CD8-positive, alpha-beta memory T cell (primary cell): ENCODE measurements around the gene LRRC71. TPM values are rescaled to one million over a fixed set of nuclear protein-coding genes. Genes with fewer than 3 reads are reported as not detected.

ENCODE experiments used
- CTCF ChIA-PET: fragments of 350-600 bp; sonication (Branson Sonifier 250); formaldehyde crosslinking; loops from one replicate; lab custom pipeline; 2021; ENCODE audit warnings: antibody characterized with exemption; lab: Charles Lee
- POLR2A ChIA-PET: fragments of 350-600 bp; sonication (Branson Sonifier 250); formaldehyde crosslinking; loops from one replicate; lab custom pipeline; 2021; ENCODE audit warnings: antibody characterized with exemption; lab: Charles Lee
- DNase-seq, 5 donors: peaks; one replicate each; pipeline versions ENCODE4 v3.0.0 to v3.0.0-alpha.2; 2020 to 2022; ENCODE audit warnings: mixed read lengths in 1 of 5
- H3K27ac ChIP-seq: one replicate; pipeline ENCODE4 v1.7.0; 2013; ENCODE audit warnings: low read depth, mild to moderate bottlenecking, low read length, moderate library complexity
- H3K27me3 ChIP-seq: 2 replicates; pipeline ENCODE4 v1.7.0; 2013; ENCODE audit warnings: low read length, mild to moderate bottlenecking; ENCODE audit not compliant: insufficient read depth, poor library complexity, severe bottlenecking
- H3K36me3 ChIP-seq: 2 replicates; pipeline ENCODE4 v1.7.0; 2013; ENCODE audit warnings: mild to moderate bottlenecking, low read length, moderate library complexity; ENCODE audit not compliant: insufficient read depth
- H3K4me1 ChIP-seq: 2 replicates; pipeline ENCODE4 v1.7.0; 2013; ENCODE audit warnings: mild to moderate bottlenecking, low read length, moderate library complexity; ENCODE audit not compliant: insufficient read depth
- H3K4me3 ChIP-seq: 2 replicates; pipeline ENCODE4 v1.7.0; 2013; ENCODE audit warnings: mild to moderate bottlenecking, low read length
- H3K9me3 ChIP-seq: 2 replicates; pipeline ENCODE4 v1.7.0; 2013; ENCODE audit warnings: mild to moderate bottlenecking, low read length
- H3K27ac Mint-ChIP-seq, 8 donors: one replicate each; pipeline ENCODE4 v1.8.0; 2020 to 2021; ENCODE audit warnings: mixed read lengths in 8 of 8, mild to moderate bottlenecking in 6 of 8, inconsistent platforms in 3 of 8, moderate library complexity in 3 of 8
- H3K27me3 Mint-ChIP-seq, 2 donors: one replicate each; pipeline ENCODE4 v1.8.0; 2020 to 2021; ENCODE audit warnings: mixed read lengths in 2 of 2, mild to moderate bottlenecking in 1 of 2, moderate library complexity in 1 of 2
- H3K36me3 Mint-ChIP-seq, 3 donors: one replicate each; pipeline ENCODE4 v1.8.0; 2020 to 2021; ENCODE audit warnings: mixed read lengths in 3 of 3, inconsistent platforms in 1 of 3, mild to moderate bottlenecking in 1 of 3
- H3K4me1 Mint-ChIP-seq, 3 donors: one replicate each; pipeline ENCODE4 v1.8.0; 2020 to 2021; ENCODE audit warnings: mixed read lengths in 3 of 3, inconsistent platforms in 1 of 3, mild to moderate bottlenecking in 1 of 3
- H3K4me3 Mint-ChIP-seq, 7 donors: one replicate each; pipeline ENCODE4 v1.8.0; 2020 to 2021; ENCODE audit warnings: mixed read lengths in 7 of 7, mild to moderate bottlenecking in 6 of 7, moderate library complexity in 4 of 7, inconsistent platforms in 2 of 7
- H3K9me3 Mint-ChIP-seq, 5 donors: one replicate each; pipeline ENCODE4 v1.8.0; 2020 to 2022; ENCODE audit warnings: mixed read lengths in 5 of 5, mild to moderate bottlenecking in 3 of 5, moderate library complexity in 2 of 5, inconsistent platforms in 1 of 5
- polyA plus RNA-seq: library from polyadenylated mRNA; unstranded; fragments of 300-500 nt; fragmentation: Illumina TruSeq; gene quantifications from one replicate; pipeline ENCODE4 v1.2.3, GENCODE V29; 2021
- total RNA-seq, 2 experiments: library from RNA; stranded (reverse); gene quantifications; one replicate each; pipeline ENCODE4 v1.2.3, GENCODE V29; 2021

The LRRC71 gene
- total and polyA plus RNA-seq, 3 experiments from 2014 or later, result not detected

DNA sequence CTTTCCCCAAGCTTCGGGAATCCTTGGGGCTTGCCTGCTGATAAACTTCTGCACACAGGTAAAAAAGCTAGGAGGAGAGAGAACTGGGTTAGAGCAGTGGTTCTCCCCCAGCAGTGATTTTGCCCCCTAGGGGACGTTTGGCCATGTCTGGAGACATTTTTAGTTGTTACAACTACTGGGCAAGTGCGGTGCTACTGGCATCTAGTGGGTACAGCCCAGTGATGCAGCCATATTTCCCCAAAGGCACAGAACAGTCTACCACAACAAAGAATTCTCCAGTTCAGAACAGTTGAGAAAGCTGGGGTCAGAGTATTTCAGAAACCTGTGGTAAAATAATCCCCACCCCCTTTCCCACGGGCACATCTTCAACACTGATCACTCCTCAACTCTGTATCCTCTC, 41.3 kb downstream of the LRRC71 start:
- Mint-ChIP-seq H3K36me3 (peaks cover 2 to 21% (median 15%) of the 10 kb centered on the region in 3 donors), H3K27me3 (peaks cover 2 to 7% of the 10 kb centered on the region in 2 donors), H3K27ac (no peak overlapping the region), H3K4me3 (peak overlapping the region in 1 of 7 donors; percentile 71), H3K4me1 (peaks cover 24 to 31% (median 27%) of the 10 kb centered on the region in 3 donors), H3K9me3 (peaks cover 0 to 1% (median 0%) of the 10 kb centered on the region in 5 donors)
- no peak overlapping the region for H3K27ac ChIP-seq
- H3K4me3 ChIP-seq, result peak overlapping the region; percentile 40
- POLR2A ChIA-PET, result no interaction called here
- H3K27me3 ChIP-seq, result no peaks in the 10 kb centered on the region
- CTCF ChIA-PET, result interaction anchor here (1.2 kb wide), 1 partner anchor 8 kb away, joined by 4 read pairs; no protein-coding TSS in a partner anchor
- DNase-seq, result peak in 1 of 5 donors; percentile 44
- H3K4me1 ChIP-seq, result peaks cover 37% of the 10 kb centered on the region
- H3K36me3 ChIP-seq, result no peaks in the 10 kb centered on the region
- no peaks in the 10 kb centered on the region for H3K9me3 ChIP-seq

DNA sequence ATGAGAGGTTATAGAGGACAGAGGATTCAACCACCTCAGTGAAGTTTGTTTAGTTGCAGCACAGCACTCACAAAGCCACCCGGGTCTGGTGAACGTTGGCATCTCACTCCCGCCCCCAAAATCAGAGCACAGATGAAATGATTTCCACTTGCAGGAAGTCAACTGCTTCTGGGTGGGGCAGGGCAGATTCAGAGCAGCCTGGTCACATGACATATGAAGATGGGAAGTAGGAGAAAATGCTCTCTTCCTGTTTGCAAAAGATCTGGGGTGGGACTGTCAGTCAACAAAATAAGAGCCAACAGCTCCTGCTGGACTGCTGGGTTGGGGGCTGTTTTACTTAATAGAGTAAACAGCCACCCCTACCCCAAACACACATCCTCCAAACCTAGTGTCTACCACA, 43.2 kb downstream of the LRRC71 start:
- peaks cover 24 to 31% (median 27%) of the 10 kb centered on the region in 3 donors for H3K4me1 Mint-ChIP-seq
- H3K27me3 ChIP-seq, result no peaks in the 10 kb centered on the region
- no peaks in the 10 kb centered on the region for H3K9me3 ChIP-seq
- peak overlapping the region; percentile 64 for H3K4me3 ChIP-seq
- H3K27ac ChIP-seq, result no peak overlapping the region
- no peaks in the 10 kb centered on the region for H3K36me3 ChIP-seq
- ChIA-PET CTCF (interaction anchor here (0.6 to 0.7 kb wide), 2 partner anchors 17 to 125 kb away, joined by 3 read pairs; no protein-coding TSS in a partner anchor), POLR2A (no interaction called here)
- peaks cover 0 to 1% (median 0%) of the 10 kb centered on the region in 5 donors for H3K9me3 Mint-ChIP-seq
- DNase-seq, result peak in 4 of 5 donors; percentile 5 to 54 (median 38)
- H3K27me3 Mint-ChIP-seq, result peaks cover 2 to 20% of the 10 kb centered on the region in 2 donors
- peaks cover 2 to 8% (median 8%) of the 10 kb centered on the region in 3 donors for H3K36me3 Mint-ChIP-seq
- peak overlapping the region; percentile 10 to 90 (median 79) for H3K27ac Mint-ChIP-seq
- H3K4me1 ChIP-seq, result peaks cover 37% of the 10 kb centered on the region
- peak overlapping the region; percentile 68 to 89 (median 81) for H3K4me3 Mint-ChIP-seq

DNA sequence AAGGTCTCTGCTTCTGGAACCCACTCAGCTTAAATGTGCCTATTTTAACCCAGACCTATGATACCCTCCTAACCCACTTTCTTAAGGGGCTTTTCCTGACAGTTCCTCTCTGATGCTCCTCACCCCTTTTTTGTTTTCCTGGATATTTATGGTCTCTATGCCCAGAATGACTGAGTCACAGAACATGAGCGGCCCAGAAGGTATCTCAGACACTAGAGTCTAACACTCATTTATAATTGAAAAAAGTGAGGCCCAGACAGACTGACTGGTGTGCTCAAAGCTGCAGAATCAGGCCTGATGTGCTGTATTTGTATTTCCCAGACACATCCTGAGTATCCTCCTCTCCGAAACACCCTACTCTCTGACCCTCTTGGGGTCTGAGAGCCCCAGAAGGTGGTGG, 44.0 kb downstream of the LRRC71 start:
- POLR2A ChIA-PET, result no interaction called here
- H3K27ac Mint-ChIP-seq, result peak overlapping the region in 6 of 8 donors; percentile 17 to 78 (median 48)

DNA sequence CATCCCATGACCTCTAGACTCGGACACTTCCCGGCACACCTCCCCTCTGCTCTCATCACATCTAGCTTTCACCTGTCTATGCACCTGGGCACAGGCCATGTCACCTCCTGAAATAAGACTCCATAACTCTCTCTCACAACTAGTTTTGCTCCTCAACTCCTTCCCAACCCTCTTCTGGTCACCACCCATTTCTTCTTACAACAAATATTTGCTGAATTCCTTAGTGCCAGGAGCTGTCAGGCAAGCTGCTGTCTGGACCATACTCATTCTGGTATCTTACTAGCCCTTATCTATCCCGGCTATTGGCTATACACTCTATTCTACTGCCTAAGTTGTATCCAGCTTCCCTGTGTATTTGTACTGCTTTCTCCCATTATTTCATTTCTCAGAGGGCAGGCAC, 49.1 kb downstream of the LRRC71 start:
- peak overlapping the region in 1 of 8 donors; percentile 30 for H3K27ac Mint-ChIP-seq
- H3K27me3 Mint-ChIP-seq, result peaks cover 7 to 35% of the 10 kb centered on the region in 2 donors
- CTCF ChIA-PET, result interaction anchor here (1.1 to 2.3 kb wide), 6 partner anchors 9 to 80 kb away, joined by 3 to 9 read pairs (median 5); no protein-coding TSS in a partner anchor
- H3K36me3 ChIP-seq, result no peaks in the 10 kb centered on the region
- no peak overlapping the region for H3K4me3 ChIP-seq
- H3K4me1 ChIP-seq, result peaks cover 3% of the 10 kb centered on the region
- H3K9me3 Mint-ChIP-seq, result no peaks in the 10 kb centered on the region
- no peak overlapping the region for H3K4me3 Mint-ChIP-seq
- H3K4me1 Mint-ChIP-seq, result peaks cover under 1 to 1% (median under 1%) of the 10 kb centered on the region in 3 donors
- POLR2A ChIA-PET, result no interaction called here
- H3K9me3 ChIP-seq, result no peaks in the 10 kb centered on the region
- no peak overlapping the region for H3K27ac ChIP-seq
- DNase-seq, result no peak
- H3K27me3 ChIP-seq, result no peaks in the 10 kb centered on the region
- no peaks in the 10 kb centered on the region for H3K36me3 Mint-ChIP-seq

More for the DNA sequence above, 44.0 kb downstream of the LRRC71 start:
- Histone ChIP-seq H3K9me3 (no peaks in the 10 kb centered on the region), H3K27me3 (no peaks in the 10 kb centered on the region), H3K4me1 (peaks cover 37% of the 10 kb centered on the region), H3K36me3 (no peaks in the 10 kb centered on the region), H3K27ac (no peak overlapping the region), H3K4me3 (no peak overlapping the region)
- peaks cover 0 to 1% (median 0%) of the 10 kb centered on the region in 5 donors for H3K9me3 Mint-ChIP-seq
- H3K27me3 Mint-ChIP-seq, result peaks cover 5 to 26% of the 10 kb centered on the region in 2 donors
- CTCF ChIA-PET, result no interaction called here
- peaks cover 24 to 31% (median 27%) of the 10 kb centered on the region in 3 donors for H3K4me1 Mint-ChIP-seq
- H3K4me3 Mint-ChIP-seq, result peak overlapping the region in 4 of 7 donors; percentile 3 to 87 (median 34)
- DNase-seq, result no peak
- peaks cover 0 to 4% (median 4%) of the 10 kb centered on the region in 3 donors for H3K36me3 Mint-ChIP-seq

DNA sequence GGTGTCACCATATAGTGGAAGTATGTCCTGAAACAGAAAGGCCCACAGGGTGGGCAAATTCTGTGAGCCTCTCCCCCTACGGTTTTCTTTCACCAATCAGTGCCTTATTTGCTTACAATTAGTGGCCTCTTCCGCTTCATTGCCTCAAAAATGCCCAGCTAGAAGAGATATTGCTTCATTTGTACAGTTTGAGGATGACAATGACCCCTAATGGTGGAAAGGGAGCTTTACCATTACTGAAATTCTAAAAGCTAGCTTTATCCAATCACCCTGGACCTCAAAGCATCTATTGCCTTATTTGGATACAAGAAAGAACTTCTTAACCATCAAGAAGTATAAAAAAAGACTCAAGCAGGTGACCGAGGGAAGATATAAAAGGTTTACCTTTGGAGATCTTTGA, 49.6 kb downstream of the LRRC71 start:
- POLR2A ChIA-PET, result no interaction called here
- no peak for DNase-seq
- Mint-ChIP-seq H3K4me1 (no peaks in the 10 kb centered on the region), H3K9me3 (no peaks in the 10 kb centered on the region), H3K27me3 (peaks cover 7 to 38% of the 10 kb centered on the region in 2 donors), H3K27ac (no peak overlapping the region), H3K4me3 (no peak overlapping the region), H3K36me3 (no peaks in the 10 kb centered on the region)
- Histone ChIP-seq H3K4me3 (no peak overlapping the region), H3K27me3 (no peaks in the 10 kb centered on the region), H3K9me3 (no peaks in the 10 kb centered on the region), H3K36me3 (no peaks in the 10 kb centered on the region), H3K27ac (no peak overlapping the region), H3K4me1 (no peaks in the 10 kb centered on the region)
- CTCF ChIA-PET, result interaction anchor here (1.1 to 2.3 kb wide), 8 partner anchors 8 to 281 kb away, joined by 3 to 9 read pairs (median 4); no protein-coding TSS in a partner anchor

DNA sequence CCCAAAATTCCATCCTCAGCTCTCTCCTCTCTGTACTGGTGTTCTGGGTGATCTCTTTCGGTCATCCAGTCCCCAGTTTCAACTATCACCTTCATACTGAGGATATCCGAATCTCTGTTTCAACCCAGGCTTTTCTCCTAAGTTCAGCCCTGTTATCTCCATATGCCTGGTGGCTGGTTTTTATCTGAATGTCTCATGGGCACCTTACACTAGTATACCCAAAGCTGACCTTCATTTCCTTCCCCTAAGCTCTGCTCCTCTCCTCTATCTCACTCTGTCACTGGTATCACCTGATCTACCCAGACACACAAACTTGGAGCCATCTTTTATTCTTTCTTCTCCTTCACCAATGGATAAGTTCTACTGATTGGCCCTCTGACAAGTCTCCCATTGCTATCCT, 53.0 kb downstream of the LRRC71 start:
- Histone ChIP-seq H3K36me3 (no peaks in the 10 kb centered on the region), H3K27me3 (no peaks in the 10 kb centered on the region), H3K4me3 (no peak overlapping the region), H3K9me3 (no peaks in the 10 kb centered on the region), H3K4me1 (no peaks in the 10 kb centered on the region), H3K27ac (no peak overlapping the region)
- no peaks in the 10 kb centered on the region for H3K36me3 Mint-ChIP-seq
- H3K27me3 Mint-ChIP-seq, result peaks cover 17 to 54% of the 10 kb centered on the region in 2 donors
- no peaks in the 10 kb centered on the region for H3K4me1 Mint-ChIP-seq
- H3K4me3 Mint-ChIP-seq, result no peak overlapping the region
- CTCF ChIA-PET, result no interaction called here
- no peak for DNase-seq
- POLR2A ChIA-PET, result no interaction called here
- H3K27ac Mint-ChIP-seq, result no peak overlapping the region
- no peaks in the 10 kb centered on the region for H3K9me3 Mint-ChIP-seq

DNA sequence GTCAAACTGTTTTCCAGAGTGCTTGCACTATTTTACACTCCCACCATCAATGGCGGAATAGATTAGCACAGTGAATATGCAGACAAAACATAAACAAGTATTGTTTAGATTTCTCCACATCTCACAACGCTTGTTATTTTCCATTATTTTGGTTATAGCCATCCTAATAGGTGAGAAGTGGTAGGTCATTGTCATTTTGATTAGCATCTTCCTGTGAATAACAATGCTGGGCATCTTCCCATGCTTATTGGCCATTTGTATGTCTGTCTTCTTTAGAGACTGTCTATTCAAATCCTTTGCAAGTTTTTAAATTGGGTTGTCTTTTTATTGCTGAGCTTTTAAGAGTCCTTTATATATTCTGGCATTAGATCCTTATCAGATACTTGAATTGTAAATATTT, 54.7 kb downstream of the LRRC71 start:
- H3K27me3 Mint-ChIP-seq, result peaks cover 18 to 54% of the 10 kb centered on the region in 2 donors
- POLR2A ChIA-PET, result no interaction called here

DNA sequence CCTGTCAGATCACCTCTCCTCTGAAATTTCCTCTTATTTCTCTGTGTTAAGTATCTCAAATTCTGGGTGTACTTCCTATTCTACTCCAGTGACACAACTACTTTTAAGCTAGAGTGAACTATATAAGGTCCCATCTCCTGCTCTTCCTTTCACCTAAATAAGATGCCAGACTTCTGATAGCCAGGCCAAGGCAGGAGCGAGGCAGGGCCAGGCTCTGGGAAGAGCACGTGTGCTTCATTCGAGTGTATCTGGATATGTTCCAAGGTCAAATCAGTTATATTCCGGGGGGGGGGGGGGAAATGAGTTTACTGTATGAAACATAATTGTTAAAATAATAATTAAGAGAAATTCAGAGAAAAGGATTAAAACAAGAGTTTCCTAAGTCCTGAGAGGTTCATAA, 60.1 kb downstream of the LRRC71 start:
- Mint-ChIP-seq H3K27me3 (peaks cover 22 to 64% of the 10 kb centered on the region in 2 donors), H3K36me3 (no peaks in the 10 kb centered on the region), H3K9me3 (no peaks in the 10 kb centered on the region), H3K4me1 (no peaks in the 10 kb centered on the region), H3K27ac (no peak overlapping the region), H3K4me3 (no peak overlapping the region)
- no peak overlapping the region for H3K4me3 ChIP-seq
- no peaks in the 10 kb centered on the region for H3K4me1 ChIP-seq
- no peaks in the 10 kb centered on the region for H3K27me3 ChIP-seq
- CTCF ChIA-PET, result no interaction called here
- POLR2A ChIA-PET, result no interaction called here
- H3K36me3 ChIP-seq, result no peaks in the 10 kb centered on the region
- no peak overlapping the region for H3K27ac ChIP-seq
- no peak for DNase-seq
- no peaks in the 10 kb centered on the region for H3K9me3 ChIP-seq

More for the DNA sequence above, 54.7 kb downstream of the LRRC71 start:
- H3K4me1 ChIP-seq, result no peaks in the 10 kb centered on the region
- Mint-ChIP-seq H3K36me3 (no peaks in the 10 kb centered on the region), H3K27ac (no peak overlapping the region), H3K4me3 (no peak overlapping the region), H3K9me3 (no peaks in the 10 kb centered on the region), H3K4me1 (no peaks in the 10 kb centered on the region)
- H3K36me3 ChIP-seq, result no peaks in the 10 kb centered on the region
- CTCF ChIA-PET, result no interaction called here
- H3K4me3 ChIP-seq, result no peak overlapping the region
- DNase-seq, result no peak
- no peaks in the 10 kb centered on the region for H3K27me3 ChIP-seq
- no peak overlapping the region for H3K27ac ChIP-seq
- no peaks in the 10 kb centered on the region for H3K9me3 ChIP-seq
